Right lobe of liver (tissue), 4 donors: ENCODE measurements around the gene CCDC138.

Source experiments
- POLR2A ChIP-seq: fragments of 450-650 bp; IDR thresholded peaks from one replicate; pipeline ENCODE4 v1.6.1; 2017; ENCODE audit warnings: antibody characterized with exemption, mild to moderate bottlenecking
- TF ChIP-seq, protein P1 (sequence below), 4 donors: fragments of 200-600 bp in 3 of 4; fragments of 450-650 bp in 1 of 4; IDR thresholded peaks; one replicate each; pipeline versions ENCODE4 v1.5.1 to v1.8.0; 2016 to 2022; ENCODE audit warnings: antibody characterized with exemption in 4 of 4, mild to moderate bottlenecking in 2 of 4
- donor health status: DM: no; HTN: no; CAD: no.
- donor health status: DM: no; HTN: no; CAD: no.
- donor health status: DM: no; HTN: yes; CAD: no.

DNA sequence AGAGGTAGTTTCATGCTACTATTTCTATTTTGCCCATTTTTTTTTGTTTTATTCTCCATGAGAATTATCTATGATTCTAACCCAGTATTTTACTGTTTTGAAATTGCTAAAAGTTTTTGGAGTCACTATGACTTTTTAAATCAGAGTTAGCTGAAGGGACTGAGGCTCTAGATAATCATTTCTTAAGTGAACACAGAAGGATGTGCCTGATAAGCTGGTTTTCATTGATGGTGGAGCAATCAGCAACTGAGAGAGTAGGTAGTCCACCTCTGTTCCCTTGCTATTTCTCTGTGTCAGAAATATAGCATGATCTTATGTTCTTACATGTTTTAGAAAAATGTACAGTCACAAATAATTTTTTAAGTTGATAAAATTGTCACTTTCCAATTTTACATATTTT lies 59.4 kb downstream of the CCDC138 start:
- TF ChIP-seq, protein P1, sequence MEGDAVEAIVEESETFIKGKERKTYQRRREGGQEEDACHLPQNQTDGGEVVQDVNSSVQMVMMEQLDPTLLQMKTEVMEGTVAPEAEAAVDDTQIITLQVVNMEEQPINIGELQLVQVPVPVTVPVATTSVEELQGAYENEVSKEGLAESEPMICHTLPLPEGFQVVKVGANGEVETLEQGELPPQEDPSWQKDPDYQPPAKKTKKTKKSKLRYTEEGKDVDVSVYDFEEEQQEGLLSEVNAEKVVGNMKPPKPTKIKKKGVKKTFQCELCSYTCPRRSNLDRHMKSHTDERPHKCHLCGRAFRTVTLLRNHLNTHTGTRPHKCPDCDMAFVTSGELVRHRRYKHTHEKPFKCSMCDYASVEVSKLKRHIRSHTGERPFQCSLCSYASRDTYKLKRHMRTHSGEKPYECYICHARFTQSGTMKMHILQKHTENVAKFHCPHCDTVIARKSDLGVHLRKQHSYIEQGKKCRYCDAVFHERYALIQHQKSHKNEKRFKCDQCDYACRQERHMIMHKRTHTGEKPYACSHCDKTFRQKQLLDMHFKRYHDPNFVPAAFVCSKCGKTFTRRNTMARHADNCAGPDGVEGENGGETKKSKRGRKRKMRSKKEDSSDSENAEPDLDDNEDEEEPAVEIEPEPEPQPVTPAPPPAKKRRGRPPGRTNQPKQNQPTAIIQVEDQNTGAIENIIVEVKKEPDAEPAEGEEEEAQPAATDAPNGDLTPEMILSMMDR (IDR thresholded peaks at IDR 0.05): no peak
- TF ChIP-seq POLR2A: no peak
